Testis (tissue), 3 donors: ENCODE data around the gene LRP1B. TPM values are rescaled to one million over a fixed set of nuclear protein-coding genes. Genes with fewer than 3 reads are reported as not detected.

Source experiments
- DNase-seq: peaks from one replicate; pipeline ENCODE4 v3.0.0-alpha.2; 2019
- H3K27ac ChIP-seq, 2 donors: fragments of 200-600 bp; sonication (generic); one replicate each; pipeline ENCODE4 v1.5.1; 2019
- H3K27me3 ChIP-seq: fragments of 200-600 bp; sonication (generic); one replicate; pipeline ENCODE4 v1.5.1; 2019
- H3K36me3 ChIP-seq: fragments of 200-600 bp; sonication (generic); one replicate; pipeline ENCODE4 v1.5.1; 2017; ENCODE audit warnings: low read depth; ENCODE audit errors: missing control alignments
- H3K4me1 ChIP-seq: fragments of 200-600 bp; sonication (generic); one replicate; pipeline ENCODE4 v1.5.1; 2019
- H3K4me3 ChIP-seq, 2 donors: fragments of 200-600 bp; sonication (generic); one replicate each; pipeline ENCODE4 v1.5.1; 2017 to 2019
- H3K9me3 ChIP-seq: fragments of 200-600 bp; sonication (generic); one replicate; pipeline ENCODE4 v1.5.1; 2017
- POLR2A ChIP-seq: fragments of 450-650 bp; IDR thresholded peaks from one replicate; pipeline ENCODE4 v1.6.1; 2017; ENCODE audit warnings: antibody characterized with exemption, mild to moderate bottlenecking, moderate library complexity
- WGBS, 2 donors: methylation state at CpG; one replicate each; pipeline ENCODE4 v1.1.5; 2018; 5-methylcytosine and 5-hydroxymethylcytosine counted together
- intact Hi-C: fragments of 100-400 bp; cut with DNase I; formaldehyde crosslinking; loops from one replicate; pipeline ENCODE4 v1.15.1; 2023; ENCODE audit warnings: low total_unique reads
- polyA plus RNA-seq: library from polyadenylated mRNA; stranded (reverse); fragments of 350-450 nt; fragmentation: Illumina TruSeq; extraction: RNeasy Lipid Tissue Mini Kit (QIAGEN cat#74804); gene quantifications from one replicate; pipeline ENCODE4 v1.2.3, GENCODE V29; 2014; ENCODE audit warnings: low read depth, low replicate concordance; ENCODE audit not compliant: insufficient read depth
- total RNA-seq, 2 donors: library from RNA; depleted of rRNA; stranded (reverse); fragments of >200 nt; gene quantifications; one replicate each; pipeline ENCODE4 v1.2.3, GENCODE V29; 2016
- TF ChIP-seq, protein P1 (sequence below), 3 experiments: fragments of 450-650 bp in 2 of 3; fragments of 200-600 bp in 1 of 3; sonication (generic) in 1 of 3; IDR thresholded peaks; one replicate each; pipeline ENCODE4 v1.5.1; 2016 to 2019; ENCODE audit warnings: antibody characterized with exemption in 3 of 3, mild to moderate bottlenecking in 2 of 3, moderate library complexity in 1 of 3

LRP1B gene
- total and polyA plus RNA-seq, 3 donors from 2014 or later, result 0.79 to 1.9 (median 0.84) TPM

DNA sequence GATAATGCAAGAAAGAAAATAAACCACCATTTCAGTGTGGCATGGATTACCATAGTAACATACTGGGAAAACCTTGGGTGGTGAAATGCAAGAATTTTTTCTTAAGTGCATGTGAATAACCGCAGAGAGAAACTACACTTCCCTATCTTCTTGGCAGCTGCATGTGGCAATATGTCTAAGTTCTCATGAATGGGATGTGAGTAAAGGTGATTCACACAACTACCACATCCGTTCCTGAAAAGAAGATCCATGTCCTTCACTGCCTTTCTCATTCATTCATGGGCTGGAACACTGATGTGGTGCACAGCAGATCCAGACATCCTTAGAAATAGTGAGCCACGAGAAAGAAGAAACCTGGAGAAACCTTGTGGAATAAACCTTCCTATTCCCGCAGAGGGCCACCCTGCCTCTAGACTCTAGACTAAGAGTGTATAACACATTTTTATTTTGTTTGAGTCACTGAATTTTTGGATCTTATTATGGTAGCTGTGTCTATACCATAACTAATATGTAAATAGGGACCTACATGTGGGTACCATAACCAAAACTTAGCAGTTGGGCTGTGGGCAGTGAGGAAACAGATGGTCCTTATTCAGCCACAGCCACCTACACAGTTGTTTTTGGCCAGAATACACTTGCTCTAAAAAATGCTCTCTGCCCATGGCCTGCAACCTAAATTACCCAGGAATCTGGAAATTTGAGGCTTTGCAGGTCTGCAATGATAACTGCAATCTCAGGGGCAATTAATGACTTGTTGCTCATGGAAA lies 573.3 kb downstream of the LRP1B start:
- H3K9me3 ChIP-seq, result no peaks in the 10 kb centered on the region
- intact Hi-C loops, result no loop called here
- H3K36me3 ChIP-seq, result no peaks in the 10 kb centered on the region
- WGBS, 2 donors, result 91 to 95% methylated on average over 4 of the region's 4 CpGs
- no peaks in the 10 kb centered on the region for H3K4me1 ChIP-seq
- H3K27ac ChIP-seq, result no peak overlapping the region
- H3K27me3 ChIP-seq, result no peaks in the 10 kb centered on the region
- DNase-seq, result no peak
- H3K4me3 ChIP-seq, result no peak overlapping the region
- TF ChIP-seq, protein P1, sequence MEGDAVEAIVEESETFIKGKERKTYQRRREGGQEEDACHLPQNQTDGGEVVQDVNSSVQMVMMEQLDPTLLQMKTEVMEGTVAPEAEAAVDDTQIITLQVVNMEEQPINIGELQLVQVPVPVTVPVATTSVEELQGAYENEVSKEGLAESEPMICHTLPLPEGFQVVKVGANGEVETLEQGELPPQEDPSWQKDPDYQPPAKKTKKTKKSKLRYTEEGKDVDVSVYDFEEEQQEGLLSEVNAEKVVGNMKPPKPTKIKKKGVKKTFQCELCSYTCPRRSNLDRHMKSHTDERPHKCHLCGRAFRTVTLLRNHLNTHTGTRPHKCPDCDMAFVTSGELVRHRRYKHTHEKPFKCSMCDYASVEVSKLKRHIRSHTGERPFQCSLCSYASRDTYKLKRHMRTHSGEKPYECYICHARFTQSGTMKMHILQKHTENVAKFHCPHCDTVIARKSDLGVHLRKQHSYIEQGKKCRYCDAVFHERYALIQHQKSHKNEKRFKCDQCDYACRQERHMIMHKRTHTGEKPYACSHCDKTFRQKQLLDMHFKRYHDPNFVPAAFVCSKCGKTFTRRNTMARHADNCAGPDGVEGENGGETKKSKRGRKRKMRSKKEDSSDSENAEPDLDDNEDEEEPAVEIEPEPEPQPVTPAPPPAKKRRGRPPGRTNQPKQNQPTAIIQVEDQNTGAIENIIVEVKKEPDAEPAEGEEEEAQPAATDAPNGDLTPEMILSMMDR (IDR thresholded peaks at IDR 0.05), result no peak
- no peak for TF ChIP-seq POLR2A

GRCh38 chr2:141555876-141556470 lies 574.8 kb downstream of the LRP1B start:
- Histone ChIP-seq H3K36me3 (no peaks in the 10 kb centered on the region), H3K9me3 (no peaks in the 10 kb centered on the region), H3K27me3 (no peaks in the 10 kb centered on the region), H3K4me1 (no peaks in the 10 kb centered on the region), H3K27ac (no peak overlapping the region), H3K4me3 (no peak overlapping the region)
- TF ChIP-seq, protein P1 (IDR thresholded peaks at IDR 0.05), result no peak
- no peak for TF ChIP-seq POLR2A
- 68 to 77% methylated on average over 5 of the region's 5 CpGs for WGBS, 2 donors
- intact Hi-C loops, result no loop called here
- DNase-seq, result no peak

- TF ChIP-seq, protein P1 (IDR thresholded peaks at IDR 0.05), result no peak
- no peak for TF ChIP-seq POLR2A
- Histone ChIP-seq H3K4me3 (no peak overlapping the region), H3K4me1 (no peaks in the 10 kb centered on the region), H3K27me3 (no peaks in the 10 kb centered on the region), H3K36me3 (no peaks in the 10 kb centered on the region), H3K9me3 (no peaks in the 10 kb centered on the region), H3K27ac (no peak overlapping the region)
- DNase-seq, result peak; percentile 17
- intact Hi-C loops, result no loop called here
- WGBS, 2 donors, result 30 to 43% methylated on average over 3 of the region's 3 CpGs
Measured at GRCh38 chr2:141554810-141555209, 576.0 kb downstream of the LRP1B start.

GRCh38 chr2:141534666-141535362 lies 596.0 kb downstream of the LRP1B start:
- intact Hi-C loops, result no loop called here
- TF ChIP-seq POLR2A, result no peak
- TF ChIP-seq, protein P1 (IDR thresholded peaks at IDR 0.05), result no peak
- Histone ChIP-seq H3K4me3 (no peak overlapping the region), H3K9me3 (no peaks in the 10 kb centered on the region), H3K4me1 (no peaks in the 10 kb centered on the region), H3K36me3 (no peaks in the 10 kb centered on the region), H3K27me3 (no peaks in the 10 kb centered on the region), H3K27ac (no peak overlapping the region)
- 42 to 62% methylated on average over 4 of the region's 4 CpGs for WGBS, 2 donors
- no peak for DNase-seq
